NCI-H524 (cell line): ENCODE measurements around the gene HSDL1.

Source experiments
- DNase-seq, 2 experiments: peaks; one replicate each; lab custom pipeline; 2025; lab: John Stamatoyannopoulos, UW

Gene HSDL1

DNA sequence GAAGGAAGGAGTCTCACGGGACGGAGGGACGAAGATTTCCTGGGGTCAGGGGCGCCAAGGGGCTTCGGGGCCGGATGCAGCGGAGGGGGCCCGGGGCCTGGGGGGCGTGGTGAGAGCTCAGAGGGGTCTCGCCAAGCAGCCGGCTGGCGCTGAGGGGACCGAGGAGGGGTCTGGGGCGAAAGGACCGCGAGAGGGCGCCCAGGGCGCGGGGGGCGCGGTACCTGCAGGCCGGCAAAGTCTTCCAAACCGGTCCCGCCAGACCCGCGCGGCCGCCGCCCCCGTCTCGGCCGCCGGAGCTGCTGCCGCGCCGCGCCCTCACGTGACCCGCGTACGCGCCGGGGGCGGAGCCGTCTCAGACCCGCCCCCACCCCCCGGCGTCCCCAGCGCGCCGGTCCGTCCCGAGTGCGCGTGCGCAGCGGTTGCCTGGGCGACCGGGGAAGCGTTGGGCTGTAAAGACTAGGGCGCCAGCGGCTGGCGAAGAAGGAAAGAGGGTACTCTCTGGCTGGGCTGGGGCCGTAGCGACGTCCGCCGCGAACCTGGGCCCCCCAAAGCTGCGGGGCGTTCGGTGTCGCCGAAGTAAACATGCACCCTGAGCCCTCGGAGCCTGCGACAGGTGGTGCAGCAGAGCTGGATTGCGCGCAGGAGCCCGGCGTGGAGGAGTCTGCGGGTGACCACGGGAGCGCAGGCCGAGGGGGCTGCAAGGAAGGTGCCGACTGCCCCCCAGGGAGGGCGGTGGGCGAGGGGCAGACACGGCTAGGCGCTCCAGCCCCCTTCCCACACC, at the start of gene HSDL1, which contains the start of gene DNAAF1:
TSS of gene HSDL1 (minus strand) at position 319 of the 781 bp plus-strand sequence. CDS start 13,856 bp downstream, outside the sequence.
TSS of gene DNAAF1 (plus strand) at position 450 of the 781 bp plus-strand sequence. CDS start at position 583, 133 bp downstream.
- DNase-seq, result peak; percentile 84 to 92

DNA sequence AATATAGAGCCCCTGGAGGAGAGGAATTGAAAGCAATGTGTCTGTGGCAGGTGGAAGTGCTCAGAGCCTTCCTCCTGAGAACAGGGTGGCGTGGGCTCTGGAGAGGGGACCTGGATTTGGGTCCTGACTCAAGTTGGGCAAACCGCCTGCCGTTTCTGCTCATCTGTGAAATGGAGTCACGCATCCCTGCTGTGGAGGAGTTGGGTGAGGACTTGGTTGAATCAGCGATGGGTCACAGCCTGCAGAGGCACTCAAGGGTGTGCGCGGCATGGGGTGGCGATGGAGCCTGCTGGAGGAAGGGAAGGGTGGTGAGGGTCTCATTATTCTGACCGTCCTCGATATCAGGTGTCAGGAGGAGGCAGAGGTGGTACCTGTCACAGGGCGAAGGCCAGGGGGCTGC, 49.0 kb upstream of the HSDL1 start:
- no peak for DNase-seq

DNA sequence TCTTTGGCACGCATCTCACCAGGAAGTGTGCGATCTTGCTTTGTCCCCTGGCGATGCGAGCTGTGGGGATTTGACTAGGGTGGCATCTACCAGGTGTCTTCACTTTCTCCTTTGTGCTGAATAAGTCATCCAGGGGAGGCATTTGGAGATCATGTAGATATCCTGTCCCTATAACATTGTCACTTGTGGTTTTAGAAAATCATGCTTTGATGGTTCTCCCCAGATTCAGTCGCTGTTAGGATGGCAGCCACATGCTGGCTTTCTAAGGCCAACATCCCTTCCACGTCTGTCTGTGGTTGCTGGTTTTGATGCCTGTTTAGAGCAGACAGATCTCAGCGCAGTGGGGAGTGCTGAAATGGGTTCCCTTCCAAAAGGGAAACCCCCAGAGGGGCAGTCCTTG, 48.5 kb upstream of the HSDL1 start:
- DNase-seq, result no peak

DNA sequence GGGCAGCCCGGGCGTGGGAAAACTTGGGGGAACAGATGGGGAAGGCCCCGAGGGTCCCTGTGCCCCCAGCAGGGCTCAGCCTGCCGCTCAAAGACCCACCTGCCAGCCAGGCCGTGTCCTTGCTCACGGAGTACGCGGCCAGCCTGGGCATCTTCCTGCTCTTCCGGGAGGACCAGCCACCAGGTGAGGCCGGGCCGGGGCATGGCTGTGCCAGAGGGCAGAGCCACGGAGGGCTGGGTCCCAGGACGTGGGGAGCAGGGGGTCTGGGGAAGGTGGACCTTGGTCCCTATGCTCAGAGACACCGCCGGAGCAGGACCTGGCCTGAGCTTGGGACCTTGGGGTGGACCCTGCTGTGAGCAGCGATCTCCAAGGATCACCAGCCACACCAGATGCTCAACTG, 46.5 kb upstream of the HSDL1 start:
- DNase-seq, result no peak

DNA sequence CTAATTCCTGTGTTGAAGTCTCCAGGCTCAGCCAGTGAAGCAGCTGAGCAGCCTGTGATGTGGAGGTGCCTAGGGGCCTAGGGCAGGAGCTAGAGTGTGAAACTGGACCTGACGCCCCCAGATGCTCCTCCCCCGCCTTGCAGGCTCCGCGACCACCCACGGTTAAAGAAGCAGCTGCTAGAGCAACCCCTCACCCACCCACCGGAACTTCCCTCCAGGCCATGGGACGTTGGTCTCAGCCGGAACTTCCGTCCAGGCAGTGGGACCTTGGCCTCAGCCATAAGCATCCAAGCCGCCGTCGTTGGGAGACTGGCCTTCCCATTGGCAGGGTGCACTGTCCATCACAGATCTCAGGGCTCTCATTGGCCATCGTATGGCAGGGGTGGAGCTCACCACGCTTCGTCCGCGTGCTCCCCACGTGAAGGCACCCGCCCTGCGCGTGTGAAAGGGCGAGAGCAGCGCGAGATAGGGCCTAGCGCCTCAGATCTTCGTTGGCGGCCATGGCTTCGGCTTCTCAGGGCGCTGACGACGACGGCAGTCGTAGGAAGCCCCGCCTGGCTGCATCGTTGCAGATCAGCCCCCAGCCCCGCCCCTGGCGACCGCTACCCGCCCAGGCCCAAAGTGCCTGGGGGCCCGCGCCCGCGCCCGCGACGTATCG, 45.9 kb upstream of the HSDL1 start, which contains the start of gene ADAD2:
TSS of gene ADAD2 (plus strand) at position 427 of the 658 bp plus-strand sequence. CDS start at position 501, 74 bp downstream.
- DNase-seq, result no peak

DNA sequence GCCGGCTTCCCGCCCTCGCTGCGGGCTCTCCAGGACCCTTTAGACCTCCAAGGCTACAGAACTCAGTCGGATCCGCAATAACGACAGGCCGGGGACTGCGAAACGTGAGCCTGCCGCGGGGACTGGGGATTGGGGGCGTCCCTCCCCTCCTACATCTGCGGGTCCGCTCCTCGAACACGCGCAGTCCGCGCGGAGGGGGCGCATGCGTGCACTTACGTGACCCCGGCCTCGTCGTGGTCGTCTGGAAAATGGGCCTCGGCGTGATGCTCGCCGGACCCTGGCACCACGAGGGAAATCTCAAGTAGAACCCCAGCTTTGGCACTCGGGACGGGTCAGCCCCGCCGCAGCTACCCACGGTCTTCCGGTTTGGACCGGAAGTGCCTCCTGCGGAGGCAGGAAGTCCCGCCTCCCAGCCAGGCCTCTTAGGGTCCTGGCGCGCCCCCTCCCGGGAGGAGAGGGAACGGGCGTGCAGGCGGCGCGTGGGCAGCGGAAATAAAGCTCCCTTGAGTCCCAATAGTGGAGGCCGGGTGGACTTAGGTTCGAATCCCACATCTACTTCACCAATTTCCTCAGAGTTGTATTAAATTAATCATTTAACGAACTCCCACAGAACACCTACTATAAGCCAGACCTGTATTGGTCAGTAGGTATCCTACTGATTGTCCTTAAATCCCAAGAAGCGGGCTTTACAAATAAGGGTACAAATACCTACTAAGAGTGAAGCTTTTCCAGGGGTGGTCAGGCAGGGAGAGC, 41.9 kb upstream of the HSDL1 start, which contains the start of gene TAF1C:
TSS of gene TAF1C (minus strand) at position 373 of the 753 bp plus-strand sequence. CDS start 2,069 bp downstream, outside the sequence.
- peak; percentile 96 for DNase-seq

DNA sequence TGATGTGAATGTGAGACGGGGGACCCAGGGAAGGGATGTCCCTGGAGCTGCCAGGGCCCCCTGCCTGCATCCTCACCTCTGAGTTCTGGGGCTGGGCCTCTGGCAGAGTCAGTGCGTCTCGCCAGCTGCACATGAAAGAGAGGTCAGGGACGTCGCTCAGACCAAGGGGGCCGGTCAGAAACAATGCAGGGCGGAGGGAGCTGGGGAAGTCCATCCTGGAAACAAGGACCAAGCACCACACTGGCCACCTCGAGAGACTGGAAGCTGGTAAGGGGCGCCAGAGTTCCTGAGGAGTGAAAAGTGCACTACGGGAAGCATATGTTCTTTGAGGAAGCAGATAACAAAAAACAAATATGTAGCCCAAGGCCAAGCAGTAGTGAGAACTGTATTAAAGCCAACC, 39.8 kb upstream of the HSDL1 start:
- no peak for DNase-seq

DNA sequence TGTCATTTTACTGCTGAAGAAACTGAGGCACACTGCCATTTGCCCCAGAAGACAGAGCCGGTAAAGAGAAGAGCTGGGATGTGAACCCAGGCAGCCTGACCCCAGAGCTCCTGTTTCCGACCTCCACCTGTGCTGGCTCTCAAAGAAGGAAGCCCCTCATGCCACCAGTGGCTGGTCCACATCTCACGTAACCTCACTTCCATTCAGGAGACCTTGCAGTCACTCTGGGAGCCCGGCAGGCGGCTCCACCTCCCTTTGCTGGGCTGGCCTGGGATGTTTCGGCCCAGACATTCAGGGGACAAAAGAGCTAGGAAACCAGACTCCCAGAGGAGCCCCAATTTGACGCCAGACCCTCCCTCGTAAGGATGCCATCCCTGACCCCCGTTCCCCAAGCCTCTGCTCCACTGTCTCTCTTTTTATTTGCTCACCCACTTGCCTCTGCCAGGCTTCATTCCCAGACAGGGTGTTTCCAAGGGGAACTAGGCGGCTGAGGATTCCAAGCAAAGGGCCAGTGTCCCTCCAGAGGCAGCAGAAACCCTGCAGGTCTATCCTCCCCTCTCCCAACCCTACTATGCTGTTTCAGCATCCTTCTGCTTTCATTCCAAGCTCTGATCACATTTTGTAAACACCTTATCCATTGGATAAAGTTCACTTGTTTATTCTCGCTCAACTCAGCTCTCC, 39.1 kb upstream of the HSDL1 start:
- DNase-seq, result peak in 1 of 2 experiments; percentile 39

DNA sequence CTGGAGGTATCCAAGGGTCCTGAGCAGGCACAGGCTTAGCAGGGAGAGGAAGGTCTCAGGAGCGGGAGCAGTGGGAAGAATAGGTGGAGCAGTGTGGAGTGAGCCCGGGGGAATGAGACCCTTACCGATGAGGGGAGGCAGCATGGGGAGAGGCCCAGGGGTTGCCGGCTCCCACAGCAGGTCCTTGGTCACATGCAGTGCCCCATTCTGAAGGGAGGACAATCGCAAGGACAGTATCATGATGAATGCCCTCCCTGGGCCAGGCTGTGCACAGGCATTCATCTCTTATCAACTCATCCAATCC, 38.5 kb upstream of the HSDL1 start:
- no peak for DNase-seq

GRCh38 chr16:84182680-84183571, 37.9 kb upstream of the HSDL1 start:
- no peak for DNase-seq

- no peak for DNase-seq
These were observed 37.1 kb upstream of the HSDL1 start for GRCh38 chr16:84182104-84182503.

GRCh38 chr16:84181144-84181915, 36.4 kb upstream of the HSDL1 start:
- DNase-seq, result no peak

GRCh38 chr16:84180519-84181140, 35.7 kb upstream of the HSDL1 start:
- DNase-seq, result no peak

GRCh38 chr16:84179612-84180320, 34.8 kb upstream of the HSDL1 start:
- no peak for DNase-seq

GRCh38 chr16:84178892-84179611, 34.1 kb upstream of the HSDL1 start:
- no peak for DNase-seq

- no peak for DNase-seq
These were observed 33.3 kb upstream of the HSDL1 start for GRCh38 chr16:84178146-84178765.

- DNase-seq, result no peak
These were observed 32.7 kb upstream of the HSDL1 start for GRCh38 chr16:84177741-84178073.
